Inflammatory macrophage treated with lipopolysaccharide for 4 hours (primary cell): ENCODE data around the gene TEKT1.

Experiments used
- DNase-seq: peaks from one replicate; pipeline ENCODE4 v3.0.0-alpha.2; 2020

Gene TEKT1

GRCh38 chr17:6755731-6756184, 75.8 kb downstream of the TEKT1 start, which contains the start of gene XAF1:
Gene XAF1 (plus strand): TSS chr17:6756046. CDS start chr17:6756079, 33 bp downstream.
- DNase-seq = peak; percentile 94

GRCh38 chr17:6755281-6755680, 76.2 kb downstream of the TEKT1 start:
- DNase-seq = no peak

GRCh38 chr17:6753546-6753945, 78.0 kb downstream of the TEKT1 start:
- DNase-seq = no peak

GRCh38 chr17:6753006-6753445, 78.5 kb downstream of the TEKT1 start:
- DNase-seq = peak; percentile 39

GRCh38 chr17:6752068-6752909, 79.2 kb downstream of the TEKT1 start:
- peak; percentile 97 for DNase-seq

GRCh38 chr17:6749519-6749918, 82.0 kb downstream of the TEKT1 start:
- peak; percentile 43 for DNase-seq

GRCh38 chr17:6748617-6749016, 82.9 kb downstream of the TEKT1 start:
- no peak for DNase-seq
